CD4-positive, alpha-beta T cell treated with Interleukin-4 for 1 hour (primary cell): ENCODE data around the gene NGRN.
"Not testable (repeated sequence)": the region's sequence is repeated elsewhere in the genome, so short reads cannot be mapped to it uniquely, and the experiment has no call there.

Experiments used
- DNase-seq, 2 donors: peaks; one replicate each; pipeline ENCODE4 v3.0.0-alpha.2; 2020 to 2022

The NGRN gene

GRCh38 chr15:90234096-90234988, 31.1 kb upstream of the NGRN start, which contains the start of gene GDPGP1:
Gene GDPGP1, plus strand, starts transcription at chr15:90234209. Its CDS starts 6,700 bp downstream, at chr15:90240909.
- DNase-seq: no peak

- DNase-seq: no peak
Observed at GRCh38 chr15:90239371-90239770, 26.1 kb upstream of the NGRN start.

GRCh38 chr15:90240856-90241255, 24.6 kb upstream of the NGRN start:
- no peak for DNase-seq

GRCh38 chr15:90241343-90242192, 23.9 kb upstream of the NGRN start:
- DNase-seq: no peak

GRCh38 chr15:90243943-90244639, 21.4 kb upstream of the NGRN start:
- no peak for DNase-seq

GRCh38 chr15:90248789-90249202, 16.7 kb upstream of the NGRN start:
- DNase-seq: no peak

GRCh38 chr15:90249203-90249863, 16.1 kb upstream of the NGRN start, which contains the start of gene TTLL13:
Gene TTLL13, plus strand, starts transcription at chr15:90249556. Its CDS starts 1,075 bp downstream, at chr15:90250631.
- peak; percentile 69 to 78 for DNase-seq

- DNase-seq: no peak
Observed at GRCh38 chr15:90257776-90258175, 7.7 kb upstream of the NGRN start.

GRCh38 chr15:90259524-90259923, 5.9 kb upstream of the NGRN start:
- no peak for DNase-seq

- not testable (repeated sequence) for DNase-seq
Observed at GRCh38 chr15:90260731-90261130, 4.7 kb upstream of the NGRN start.

GRCh38 chr15:90261811-90262210, 3.7 kb upstream of the NGRN start:
- no peak for DNase-seq

- DNase-seq: no peak
Observed at GRCh38 chr15:90262426-90262825, 3.0 kb upstream of the NGRN start.

GRCh38 chr15:90264671-90265070, 801 bp upstream of the NGRN start:
- DNase-seq: peak in 1 of 2 donors; percentile 22

GRCh38 chr15:90266061-90266431, 574 bp downstream of the NGRN start:
- peak; percentile 51 to 65 for DNase-seq

GRCh38 chr15:90266485-90266884, 1.0 kb downstream of the NGRN start:
- peak; percentile 17 to 45 for DNase-seq

- DNase-seq: no peak
Observed at GRCh38 chr15:90268415-90268814, 2.9 kb downstream of the NGRN start.

- no peak for DNase-seq
Observed at GRCh38 chr15:90270502-90271150, 5.2 kb downstream of the NGRN start.

GRCh38 chr15:90271459-90272166, 6.1 kb downstream of the NGRN start:
- DNase-seq: no peak

GRCh38 chr15:90278467-90278866, 13.0 kb downstream of the NGRN start:
- DNase-seq: not testable (repeated sequence)

- not testable (repeated sequence) for DNase-seq
Observed at GRCh38 chr15:90280743-90281142, 15.3 kb downstream of the NGRN start.

- not testable (repeated sequence) for DNase-seq
Observed at GRCh38 chr15:90281637-90282036, 16.2 kb downstream of the NGRN start.
